Hippocampal formation (tissue), 2 donors: ENCODE results near the gene KCNQ1.

Experiments used
- DNase-seq, 2 donors: peaks; one replicate each; lab custom pipeline; 2025; lab: John Stamatoyannopoulos, UW

The KCNQ1 gene

DNA sequence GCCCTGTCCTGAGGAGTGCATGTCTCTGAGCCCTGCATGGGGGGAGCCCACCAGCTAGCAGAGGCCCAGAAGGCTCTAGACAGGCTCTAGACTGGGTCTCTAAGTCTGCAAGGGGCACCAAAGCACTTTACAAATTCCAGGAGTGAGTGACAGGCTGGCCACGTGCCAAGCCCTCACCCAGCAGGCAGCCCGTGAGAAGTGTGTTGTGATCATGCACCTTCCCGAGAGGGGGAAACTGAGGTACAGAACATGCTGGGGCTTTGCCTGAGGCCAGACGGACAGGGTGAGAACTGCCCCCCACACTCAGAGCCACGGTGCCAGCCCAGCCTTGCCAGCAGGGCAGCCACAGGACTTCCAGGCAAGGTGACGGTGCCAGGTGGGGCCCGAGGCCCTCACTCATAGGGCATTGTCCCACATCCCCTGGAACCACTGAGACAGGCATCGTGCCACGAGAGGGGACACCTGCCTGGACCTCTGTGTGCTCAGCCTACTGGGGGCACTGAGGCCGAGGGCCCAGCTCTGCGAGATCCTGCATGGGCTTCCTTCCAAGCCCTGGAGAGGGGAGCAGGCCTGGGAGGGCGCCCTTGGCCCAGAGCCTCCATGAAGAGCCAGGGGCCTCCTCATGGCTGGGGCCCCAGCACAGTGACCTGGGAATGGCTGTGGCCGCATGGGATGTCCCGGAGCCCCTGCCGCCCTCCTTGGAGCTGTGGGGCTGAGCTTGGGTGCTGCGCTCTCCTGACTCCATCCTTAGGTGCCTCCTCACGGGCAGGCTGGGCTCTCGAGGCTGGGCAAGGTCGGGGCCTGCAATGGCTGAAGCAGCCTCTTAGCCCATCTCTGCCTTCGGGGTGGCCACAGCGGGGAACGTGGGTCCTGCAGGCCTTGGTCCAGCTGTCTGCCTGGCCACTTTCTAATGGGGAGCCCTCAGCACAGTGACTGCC, 133.5 kb downstream of the KCNQ1 start:
- DNase-seq = no peak

DNA sequence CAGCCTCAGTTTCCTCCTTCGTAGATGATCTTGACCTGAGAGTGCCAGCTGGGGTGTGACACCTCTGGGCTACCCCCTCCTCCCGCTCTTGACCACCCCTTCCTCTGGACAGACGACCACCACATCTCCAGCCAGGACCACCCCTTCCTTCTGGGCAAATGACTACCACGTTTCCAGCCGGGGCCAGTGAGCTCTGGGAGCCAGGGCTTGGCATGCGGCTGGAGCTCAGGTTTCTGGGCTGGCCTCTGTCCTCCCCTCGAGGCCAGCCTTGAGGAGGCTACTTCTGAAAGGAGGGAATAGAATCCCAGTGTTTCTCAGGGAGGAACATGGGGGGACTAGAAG, 134.1 kb downstream of the KCNQ1 start:
- DNase-seq = no peak

DNA sequence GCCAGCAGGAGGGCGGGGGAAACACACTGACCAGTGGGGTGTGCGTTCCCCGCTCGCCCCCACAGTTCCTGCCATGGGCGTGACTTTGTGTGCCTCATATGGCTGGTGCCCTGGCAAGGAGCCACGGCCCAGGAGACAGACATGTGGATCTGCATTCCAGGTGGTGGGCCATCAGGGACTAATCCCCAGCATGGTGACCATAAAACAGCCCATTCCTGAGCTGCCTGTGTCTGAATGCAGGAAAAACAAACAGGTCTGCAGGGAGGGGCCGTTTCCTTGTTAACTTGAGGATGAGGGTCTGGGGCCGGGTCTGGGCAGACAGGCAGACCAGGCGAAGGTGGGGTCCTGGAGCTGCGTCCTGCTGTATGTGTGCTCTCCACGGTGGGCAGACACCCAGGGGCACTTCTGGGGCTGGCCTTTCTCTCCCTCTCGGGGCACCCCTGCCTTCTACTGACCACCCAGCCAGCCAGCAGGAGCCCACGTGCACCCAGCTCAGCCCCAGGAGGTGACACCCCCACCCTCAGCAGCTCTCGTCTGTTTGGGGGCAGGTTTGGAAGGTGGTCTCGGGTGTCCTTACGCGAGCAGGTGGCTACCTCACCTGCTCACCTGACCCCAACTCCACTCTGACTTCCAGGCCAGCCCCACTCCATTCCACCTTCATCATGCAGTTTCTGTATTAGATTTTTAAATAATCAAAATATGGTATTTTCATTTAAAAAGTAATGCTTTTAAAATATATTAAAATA, 134.7 kb downstream of the KCNQ1 start:
- no peak for DNase-seq

DNA sequence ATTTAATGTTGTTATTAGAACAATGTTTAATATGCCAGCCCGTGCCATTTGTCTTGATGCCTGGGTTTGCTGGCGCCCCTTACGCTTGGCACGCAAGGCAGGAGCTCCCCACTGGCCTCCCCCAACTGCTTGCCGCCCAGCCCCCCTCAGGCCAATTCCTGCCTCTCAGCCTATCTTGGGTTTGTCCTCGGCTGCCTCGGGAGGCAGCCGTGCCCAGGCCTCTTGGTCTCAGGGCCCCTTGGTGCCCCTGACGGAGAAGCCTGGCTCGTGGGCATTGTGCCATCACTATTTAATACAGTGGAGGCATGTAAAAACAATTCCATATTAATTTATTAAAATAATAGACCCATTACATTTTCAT, 135.2 kb downstream of the KCNQ1 start:
- DNase-seq = no peak

DNA sequence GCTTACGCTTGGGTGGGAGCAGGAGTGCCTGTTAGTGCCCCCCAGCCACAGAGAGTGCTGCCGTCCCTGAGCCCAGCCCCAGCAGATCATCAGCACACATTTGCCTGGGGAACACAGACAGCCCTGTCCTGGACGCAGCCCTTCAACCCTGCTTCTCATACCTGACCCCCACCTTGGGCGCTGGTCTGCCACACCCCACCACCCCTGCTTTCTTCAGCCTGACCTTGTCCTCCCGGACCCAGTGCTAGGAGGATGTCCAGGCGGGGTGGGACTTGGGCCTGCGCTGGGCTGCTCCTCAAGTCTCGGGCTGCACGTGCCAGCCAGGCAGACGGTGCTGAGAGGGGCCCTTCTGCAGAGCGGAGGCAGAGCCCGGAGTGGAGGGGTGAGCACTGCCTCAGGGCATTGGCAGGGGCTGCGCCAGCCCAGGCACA, 135.8 kb downstream of the KCNQ1 start:
- no peak for DNase-seq

DNA sequence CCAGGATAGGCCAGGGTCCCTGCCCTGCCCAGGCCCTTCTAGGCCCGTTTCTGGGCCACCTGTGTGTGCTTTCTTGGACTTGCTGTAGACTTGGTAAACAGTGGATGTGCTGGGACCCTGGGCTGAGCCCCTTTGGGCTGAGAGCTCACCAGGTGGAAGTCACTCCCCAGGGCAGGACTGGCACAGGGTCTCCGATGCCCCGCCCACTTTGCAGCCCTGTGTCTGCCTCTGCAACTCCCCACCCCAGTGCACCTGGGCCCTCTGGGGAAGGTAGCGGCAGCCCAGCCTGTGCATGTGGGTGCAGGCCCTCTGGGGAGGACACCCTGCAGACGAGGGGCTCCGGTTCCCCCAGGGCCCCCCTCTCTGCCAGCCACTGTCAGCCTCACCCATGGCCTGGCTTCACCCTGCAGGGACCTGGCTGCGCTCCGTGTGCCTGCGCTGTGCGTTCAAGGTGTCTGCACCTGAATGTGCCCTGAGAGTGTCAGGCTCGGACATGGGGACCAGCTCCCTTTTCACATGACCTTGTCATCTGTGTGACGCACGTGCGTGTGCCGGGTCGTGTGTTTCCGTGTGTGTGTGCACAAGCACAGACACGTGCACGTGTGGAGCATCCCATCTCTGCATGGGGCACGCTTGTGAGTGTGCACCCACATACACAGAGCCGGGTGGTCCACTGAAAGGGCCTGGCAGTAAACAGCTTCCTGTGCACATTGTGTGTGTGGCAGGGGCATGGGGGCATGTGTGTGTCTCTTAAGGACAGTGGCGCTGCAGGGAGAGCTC, 136.5 kb downstream of the KCNQ1 start:
- DNase-seq = no peak

DNA sequence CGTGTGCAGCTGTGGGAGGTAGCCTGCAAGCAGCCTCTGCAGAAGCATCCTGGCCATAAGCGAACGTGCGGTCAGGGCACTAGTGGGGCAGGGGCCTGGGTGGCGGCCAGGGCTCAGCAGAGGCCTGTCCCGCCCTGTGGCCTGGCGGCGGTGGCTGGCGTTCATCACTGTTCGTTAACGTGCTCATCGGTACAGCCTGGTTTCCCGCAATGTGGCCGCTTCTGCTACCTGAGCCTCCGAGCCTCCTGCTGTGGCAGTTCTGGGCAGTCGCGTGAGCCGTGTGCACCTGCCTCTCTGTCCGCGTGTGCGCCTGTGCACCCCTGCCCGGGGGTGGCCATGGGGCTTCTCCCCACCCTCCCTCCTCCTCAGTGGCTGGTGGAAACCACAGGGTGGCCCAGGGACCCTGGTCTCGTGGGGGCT, 137.1 kb downstream of the KCNQ1 start:
- DNase-seq = no peak

DNA sequence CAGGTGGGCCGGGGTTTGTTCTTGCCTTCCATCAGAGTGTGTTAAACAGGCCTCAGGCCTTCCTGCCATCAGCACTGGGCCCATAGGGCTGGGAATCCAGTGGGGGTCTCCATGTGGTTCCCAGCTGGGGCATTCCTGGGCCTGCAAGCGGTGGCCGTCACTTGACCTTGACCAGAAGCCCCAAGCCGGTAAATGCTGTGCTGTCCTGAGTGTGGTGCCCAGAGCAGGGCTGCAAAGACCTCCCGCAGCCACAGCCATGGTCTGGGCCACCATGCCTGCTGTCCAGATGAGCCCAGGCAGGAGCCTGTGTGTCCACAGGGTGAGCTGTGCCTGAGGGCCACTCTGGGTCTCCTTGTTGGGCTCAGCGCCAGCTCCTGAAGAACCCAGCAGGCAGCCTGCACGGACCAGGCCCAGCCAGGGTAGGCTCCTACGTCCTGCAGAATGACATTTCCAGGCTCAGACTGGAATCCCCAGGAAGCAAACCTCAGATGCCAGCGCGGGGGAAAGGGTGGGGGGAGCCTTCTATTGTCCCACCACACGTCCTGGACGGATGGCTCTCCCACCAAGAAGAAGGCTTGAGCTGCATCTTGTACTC, 137.6 kb downstream of the KCNQ1 start:
- DNase-seq = no peak

DNA sequence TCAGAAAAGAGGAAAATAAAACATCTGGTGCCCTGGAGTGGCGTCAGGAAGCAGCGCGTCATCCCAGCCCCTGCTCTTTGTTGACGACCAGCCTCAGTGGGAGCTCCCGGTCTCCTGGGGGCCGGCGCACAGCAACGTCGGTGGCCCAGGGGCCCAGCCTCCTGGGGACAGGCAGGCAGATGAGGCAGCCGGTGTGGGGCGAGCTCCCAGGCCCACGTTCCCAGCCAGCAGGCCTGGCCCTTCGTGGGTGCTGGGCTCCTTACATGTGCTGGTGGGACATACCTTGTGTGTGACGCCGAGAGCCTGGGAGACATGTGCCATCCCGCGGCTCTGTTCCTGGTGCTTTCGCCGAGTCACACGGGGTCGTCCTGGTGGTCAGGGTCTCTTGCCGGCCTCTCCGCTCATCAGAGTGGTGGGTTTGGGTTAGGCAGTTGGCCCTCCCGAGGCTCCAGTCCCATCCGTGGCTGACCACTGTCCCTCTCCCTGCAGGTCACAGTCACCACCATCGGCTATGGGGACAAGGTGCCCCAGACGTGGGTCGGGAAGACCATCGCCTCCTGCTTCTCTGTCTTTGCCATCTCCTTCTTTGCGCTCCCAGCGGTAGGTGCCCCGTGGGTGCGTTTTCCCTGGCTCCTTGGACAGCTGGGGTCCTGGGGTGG, 138.3 kb downstream of the KCNQ1 start:
- DNase-seq = no peak

DNA sequence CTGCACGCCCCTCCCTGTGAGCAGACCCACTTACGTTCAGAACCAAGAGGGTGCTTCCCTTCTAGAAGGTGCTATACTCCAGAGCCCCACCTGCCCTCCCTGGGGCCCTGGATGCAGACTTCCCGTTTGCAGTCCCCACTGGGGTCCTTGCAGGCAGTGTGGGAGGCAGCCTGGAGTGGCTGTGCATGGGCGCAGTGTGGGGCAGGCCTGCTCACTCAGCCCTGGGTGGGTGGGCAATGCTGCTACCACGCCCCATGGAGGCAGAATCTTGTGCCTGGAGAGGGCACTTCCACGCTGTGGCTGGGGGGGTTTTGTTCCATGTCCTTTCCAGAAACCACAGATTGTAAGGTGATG, 138.8 kb downstream of the KCNQ1 start:
- no peak for DNase-seq

DNA sequence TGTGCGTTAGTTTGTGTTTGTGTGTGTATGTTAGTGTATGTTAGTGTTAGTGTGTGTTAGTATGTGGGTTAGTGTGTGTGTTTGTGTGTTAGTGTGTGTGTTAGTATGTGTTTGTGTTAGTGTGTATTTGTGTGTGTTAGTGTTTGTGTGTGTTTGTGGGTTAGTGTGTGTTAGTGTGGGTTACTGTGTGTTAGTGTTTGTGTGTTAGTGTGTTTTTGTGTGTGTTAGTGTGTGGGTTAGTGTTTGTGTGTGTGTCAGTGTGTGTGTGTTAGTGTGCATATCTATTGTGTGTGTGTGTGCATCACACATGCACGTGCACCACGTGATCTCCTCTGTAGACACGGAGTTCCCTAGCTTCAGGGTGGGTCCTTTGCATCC, 139.6 kb downstream of the KCNQ1 start:
- no peak for DNase-seq

DNA sequence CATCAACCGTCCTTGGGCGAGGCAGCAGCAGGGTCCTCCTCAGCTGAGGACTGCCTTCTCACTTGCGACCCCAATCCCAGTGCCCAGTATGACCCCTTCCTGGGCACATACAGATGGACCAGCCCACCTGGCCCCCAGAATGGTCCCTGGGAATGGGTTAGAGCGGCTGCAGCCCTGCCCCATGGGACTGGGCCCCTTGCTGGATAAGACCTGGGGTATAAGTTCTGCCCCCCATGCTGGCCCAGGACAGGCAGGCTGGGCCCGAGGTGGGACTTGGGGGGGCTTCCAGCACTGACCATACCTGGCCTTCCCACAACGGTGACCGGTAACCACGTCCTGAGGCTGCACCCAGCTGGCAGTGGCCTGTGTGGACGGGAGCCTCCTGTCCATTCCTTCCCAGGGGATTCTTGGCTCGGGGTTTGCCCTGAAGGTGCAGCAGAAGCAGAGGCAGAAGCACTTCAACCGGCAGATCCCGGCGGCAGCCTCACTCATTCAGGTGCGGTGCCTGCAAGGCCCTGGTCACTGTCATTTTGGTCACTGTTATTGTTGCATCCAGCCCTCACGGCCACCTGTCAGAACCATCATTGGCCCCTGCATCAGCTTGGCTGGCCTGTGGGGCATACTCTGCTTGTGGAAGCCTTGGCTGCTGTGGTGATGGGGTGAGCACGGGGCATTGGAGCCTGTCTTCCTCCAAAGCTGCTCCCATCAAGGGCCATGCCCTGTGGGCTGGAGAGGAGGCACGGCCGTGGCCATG, 140.2 kb downstream of the KCNQ1 start:
- DNase-seq = no peak

DNA sequence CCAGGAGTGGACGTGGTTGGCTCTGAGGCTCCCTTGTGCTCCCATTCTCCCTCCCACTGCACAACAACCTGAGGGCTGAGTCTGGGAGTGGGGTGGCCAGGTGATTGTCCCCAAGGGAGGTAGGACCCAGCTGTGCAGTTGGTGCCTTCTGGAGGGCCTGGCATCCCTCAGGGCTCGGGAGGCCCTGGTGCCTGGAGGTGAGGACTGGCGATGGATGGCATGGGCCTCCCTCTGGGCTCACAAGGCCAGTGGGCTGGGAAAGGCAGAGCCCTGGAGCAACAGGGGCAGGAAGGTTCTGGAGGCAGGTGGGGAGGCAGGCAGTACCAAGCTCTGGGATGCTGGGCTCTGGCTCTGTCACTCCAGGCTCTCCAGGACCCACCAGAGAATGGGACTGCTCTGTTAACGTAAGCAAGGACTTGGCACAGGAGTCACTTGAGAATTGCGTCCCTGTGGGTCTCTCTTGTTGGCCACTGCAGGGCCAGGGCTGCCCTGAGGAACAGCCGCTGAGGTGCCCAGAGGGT, 140.8 kb downstream of the KCNQ1 start:
- DNase-seq = no peak

DNA sequence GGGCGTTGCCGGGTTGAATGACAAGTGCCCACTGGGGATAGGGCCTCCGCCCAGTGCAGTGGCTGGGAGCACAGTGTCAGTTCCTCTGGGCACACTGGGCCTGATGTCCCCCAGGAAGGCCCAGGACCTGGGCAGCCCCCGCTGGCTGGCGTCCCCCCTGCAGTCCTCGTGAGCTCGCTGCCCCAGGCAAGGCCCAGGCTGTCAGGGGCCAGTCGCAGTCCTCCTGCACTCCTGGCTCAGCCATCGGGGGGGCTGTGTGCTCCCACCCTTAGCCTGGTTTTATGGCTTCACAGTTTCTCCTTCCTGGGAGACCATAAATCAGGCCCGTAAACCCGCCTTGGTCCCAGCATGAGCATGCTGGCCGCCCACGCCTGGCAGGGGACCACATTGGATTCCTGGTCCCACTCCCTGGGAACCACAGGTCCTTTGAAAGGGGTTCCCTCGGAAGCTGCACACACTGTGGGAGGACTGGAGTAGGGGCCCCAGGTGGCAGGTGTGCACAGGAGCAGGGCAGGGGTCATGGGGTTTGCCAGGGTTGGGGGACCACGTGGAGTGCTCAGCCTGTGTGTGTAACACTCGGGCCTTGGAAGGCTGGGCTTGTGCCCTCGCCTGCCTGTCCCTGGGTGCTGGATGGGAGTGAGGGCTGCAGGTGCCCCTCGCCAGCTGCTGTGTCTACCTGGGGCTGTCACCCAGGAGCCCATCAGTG, 141.4 kb downstream of the KCNQ1 start:
- no peak for DNase-seq

DNA sequence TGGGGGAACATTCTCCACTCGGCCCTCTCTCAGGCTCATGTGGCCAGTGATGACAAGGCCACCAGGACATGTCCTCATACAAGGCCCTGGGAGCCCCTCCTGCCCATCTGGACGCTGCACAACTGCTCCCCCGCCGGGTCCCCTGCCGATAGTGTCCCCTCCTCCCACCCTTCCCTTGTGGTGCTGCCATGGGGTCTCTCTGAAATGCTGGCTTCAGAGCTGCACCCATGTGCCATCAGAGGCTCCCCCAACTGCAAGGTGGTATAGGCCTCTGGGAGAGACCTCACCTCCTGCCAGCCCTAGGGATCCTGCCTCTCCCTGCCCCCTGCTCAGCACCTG, 142.0 kb downstream of the KCNQ1 start:
- DNase-seq = no peak

DNA sequence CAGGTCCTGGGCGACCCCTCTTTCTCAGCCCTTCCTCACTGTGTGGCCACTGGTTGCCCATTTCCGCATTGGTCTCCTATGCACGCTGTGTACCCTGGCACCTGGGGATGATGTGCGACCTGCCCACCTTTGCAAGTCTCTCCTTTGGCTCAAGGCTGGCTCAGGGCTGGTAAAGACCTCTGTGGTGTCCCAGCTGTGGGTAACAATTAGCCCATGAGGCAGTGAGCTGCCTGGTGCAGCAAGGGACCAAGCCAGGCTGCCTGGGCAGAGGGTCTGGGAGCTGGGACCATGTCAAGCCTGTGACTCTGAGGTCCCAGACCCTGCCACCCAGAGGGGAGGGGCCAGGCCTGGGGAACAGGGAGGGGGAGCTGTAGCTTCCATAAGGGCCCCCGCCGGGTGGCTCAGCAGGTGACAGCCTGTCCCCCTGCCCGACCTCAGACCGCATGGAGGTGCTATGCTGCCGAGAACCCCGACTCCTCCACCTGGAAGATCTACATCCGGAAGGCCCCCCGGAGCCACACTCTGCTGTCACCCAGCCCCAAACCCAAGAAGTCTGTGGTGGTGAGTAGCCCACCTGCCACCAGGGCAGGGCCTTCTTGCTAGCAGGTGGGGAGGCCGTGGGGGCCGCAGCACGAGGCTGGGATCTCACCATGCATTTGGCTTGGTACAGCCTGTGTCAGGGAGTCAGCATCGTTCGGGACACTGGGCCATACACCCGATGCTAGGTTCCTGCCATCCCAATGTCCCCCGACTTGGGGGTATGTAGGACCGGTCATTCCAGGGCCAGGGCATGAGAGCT, 142.5 kb downstream of the KCNQ1 start:
- DNase-seq = no peak

DNA sequence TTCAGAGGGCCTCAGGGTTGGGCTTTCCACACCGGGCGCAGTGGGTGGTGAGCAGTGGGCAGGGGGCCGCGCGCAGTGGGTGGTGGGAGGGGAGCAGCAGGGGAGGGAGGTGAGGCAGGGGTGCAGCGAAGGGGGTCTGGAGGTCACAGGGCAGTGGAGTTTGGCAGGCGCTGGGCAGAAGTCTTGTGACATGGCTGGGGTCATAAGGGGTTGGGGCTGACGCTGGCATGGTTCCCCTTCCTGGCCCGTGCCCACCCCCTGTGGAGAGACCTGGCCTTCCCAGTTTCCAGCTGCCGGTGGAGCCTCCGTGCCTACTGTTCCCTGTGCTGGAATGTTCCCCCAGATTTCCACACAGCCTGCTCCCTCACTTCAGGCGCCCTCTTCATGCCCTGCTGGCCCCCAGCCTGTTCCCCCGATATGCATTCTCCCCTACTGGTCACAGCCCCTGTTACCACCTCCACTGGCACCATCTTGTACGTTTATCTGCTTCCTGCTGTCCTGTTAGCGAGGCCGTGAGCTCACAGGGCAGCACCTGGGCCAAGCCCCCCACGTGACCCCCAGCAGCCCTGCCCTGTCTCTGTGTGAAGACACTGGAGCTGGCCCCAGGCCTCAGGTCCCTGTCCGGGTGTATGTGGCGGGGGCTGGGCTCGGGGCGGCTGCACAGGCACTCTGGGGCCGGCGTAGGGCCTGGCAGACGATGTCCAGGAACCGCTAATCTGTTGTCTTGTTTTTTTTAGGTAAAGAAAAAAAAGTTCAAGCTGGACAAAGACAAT, 143.4 kb downstream of the KCNQ1 start:
- no peak for DNase-seq

DNA sequence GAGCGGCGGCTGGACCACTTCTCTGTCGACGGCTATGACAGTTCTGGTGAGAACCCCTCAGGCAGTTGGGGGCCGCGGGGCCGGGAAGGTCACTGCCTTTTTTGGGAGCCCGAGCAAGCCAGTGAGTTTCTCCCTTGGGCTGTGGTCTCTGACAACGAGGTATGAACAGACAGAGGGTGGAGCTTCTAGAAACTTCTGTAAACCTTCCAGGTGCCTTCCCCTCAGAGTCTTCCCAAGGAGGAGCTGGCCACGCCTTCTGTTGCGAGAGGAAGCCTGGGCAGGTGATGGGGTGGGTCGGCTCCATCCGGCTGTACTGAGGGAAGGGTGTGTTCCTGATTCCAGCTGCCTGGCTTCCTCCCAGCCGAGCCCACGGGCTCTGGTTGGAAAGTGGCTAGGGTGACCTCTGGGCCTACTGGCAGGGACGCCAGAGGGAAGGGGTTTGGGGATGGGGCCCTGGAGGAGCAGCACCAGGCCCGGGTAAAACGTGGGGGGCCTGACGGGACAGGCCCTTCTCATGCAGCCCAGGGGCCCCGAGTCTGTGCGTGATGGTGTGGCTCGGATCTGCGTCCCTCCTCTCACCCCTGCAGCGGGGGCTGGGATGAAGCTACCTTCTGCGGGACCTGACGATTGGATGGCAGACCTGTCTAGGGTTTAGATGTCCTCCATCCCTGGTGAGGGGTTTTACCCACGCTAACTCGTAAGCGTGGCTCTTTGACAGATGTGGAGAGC, 144.2 kb downstream of the KCNQ1 start:
- DNase-seq = no peak
